Effector CD8-positive, alpha-beta T cell (primary cell): ENCODE measurements around the gene MLYCD.

Experiments used
- DNase-seq: peaks from one replicate; lab custom pipeline; 2025; lab: John Stamatoyannopoulos, UW

Gene MLYCD

GRCh38 chr16:83970430-83970815 lies 71.5 kb downstream of the MLYCD start:
- no peak for DNase-seq

GRCh38 chr16:83971165-83972130 lies 72.5 kb downstream of the MLYCD start:
- no peak for DNase-seq

GRCh38 chr16:83972256-83973008 lies 73.5 kb downstream of the MLYCD start:
- DNase-seq, result no peak

GRCh38 chr16:83973077-83973476 lies 74.2 kb downstream of the MLYCD start:
- DNase-seq, result no peak

GRCh38 chr16:83973581-83974385 lies 74.9 kb downstream of the MLYCD start:
- DNase-seq, result no peak

- no peak for DNase-seq
These were observed 75.6 kb downstream of the MLYCD start for GRCh38 chr16:83974475-83974874.

GRCh38 chr16:83975590-83976260 lies 76.8 kb downstream of the MLYCD start:
- no peak for DNase-seq
